Stimulated activated memory B cell treated with anti-CD40 and anti-IgM and Interleukin-4, amounts not matched to agents 10 μg/mL and 1 μg/mL and 100 μg/mL, for 72 hours (primary cell): ENCODE measurements around the gene C8G.

Experiments
- ATAC-seq: fragments of 150-1000 bp; cut with Tn5 transposase; 2 replicates; pipeline ENCODE4 v1.10.0; 2021
- H3K27ac Mint-ChIP-seq: one replicate; pipeline ENCODE4 v1.8.0; 2022; ENCODE audit warnings: mild to moderate bottlenecking, mixed read lengths
- H3K27me3 Mint-ChIP-seq: one replicate; pipeline ENCODE4 v1.8.0; 2022; ENCODE audit warnings: mixed read lengths
- H3K36me3 Mint-ChIP-seq: one replicate; pipeline ENCODE4 v1.8.0; 2022; ENCODE audit warnings: mixed read lengths
- H3K4me1 Mint-ChIP-seq: one replicate; pipeline ENCODE4 v1.8.0; 2022; ENCODE audit warnings: mixed read lengths
- H3K4me3 Mint-ChIP-seq: one replicate; pipeline ENCODE4 v1.8.0; 2022; ENCODE audit warnings: mild to moderate bottlenecking, moderate library complexity, mixed read lengths
- H3K9me3 Mint-ChIP-seq: one replicate; pipeline ENCODE4 v1.8.0; 2022; ENCODE audit warnings: mixed read lengths

The C8G gene

GRCh38 chr9:136944519-136945332 is at the start of gene C8G, which contains the start of gene FBXW5:
TSS of gene C8G (plus strand) at chr9:136945243. CDS start at chr9:136945321, 78 bp downstream.
TSS of gene FBXW5 (minus strand) at chr9:136944738. CDS start at chr9:136944083, 655 bp downstream.
- Mint-ChIP-seq H3K36me3 (peaks cover 27% of the 10 kb centered on the region), H3K27ac (peak within 1 kb of the TSS; percentile 88), H3K27me3 (no peaks in the 10 kb centered on the region), H3K4me3 (peak within 1 kb of the TSS; percentile 80), H3K9me3 (no peaks in the 10 kb centered on the region), H3K4me1 (peaks cover 19% of the 10 kb centered on the region)
- ATAC-seq, result peak; percentile 83

GRCh38 chr9:136896027-136896426 is 49.0 kb upstream of the C8G start:
- Mint-ChIP-seq H3K4me1 (peaks cover 69% of the 10 kb centered on the region), H3K27ac (peak overlapping the region; percentile 80)

GRCh38 chr9:136898483-136899100 is 46.5 kb upstream of the C8G start:
- peaks cover 55% of the 10 kb centered on the region for H3K36me3 Mint-ChIP-seq
- ATAC-seq, result no peak
- H3K9me3 Mint-ChIP-seq, result no peaks in the 10 kb centered on the region
- peaks cover 85% of the 10 kb centered on the region for H3K4me1 Mint-ChIP-seq
- H3K27me3 Mint-ChIP-seq, result no peaks in the 10 kb centered on the region
- H3K27ac Mint-ChIP-seq, result peak overlapping the region; percentile 90
- no peak overlapping the region for H3K4me3 Mint-ChIP-seq

More at GRCh38 chr9:136896027-136896426, 49.0 kb upstream of the C8G start:
- Mint-ChIP-seq H3K27me3 (no peaks in the 10 kb centered on the region), H3K9me3 (no peaks in the 10 kb centered on the region), H3K36me3 (peaks cover 42% of the 10 kb centered on the region), H3K4me3 (no peak overlapping the region)
- no peak for ATAC-seq

- Mint-ChIP-seq H3K9me3 (no peaks in the 10 kb centered on the region), H3K4me3 (peak overlapping the region; percentile 2), H3K36me3 (peaks cover 53% of the 10 kb centered on the region), H3K4me1 (peaks cover 81% of the 10 kb centered on the region), H3K27ac (peak overlapping the region; percentile 90), H3K27me3 (no peaks in the 10 kb centered on the region)
- peak; percentile 39 for ATAC-seq
Measured at GRCh38 chr9:136899196-136899595, 45.8 kb upstream of the C8G start.

GRCh38 chr9:136900556-136900955 is 44.5 kb upstream of the C8G start:
- H3K4me3 Mint-ChIP-seq, result peak overlapping the region; percentile 54
- H3K9me3 Mint-ChIP-seq, result no peaks in the 10 kb centered on the region
- H3K27me3 Mint-ChIP-seq, result no peaks in the 10 kb centered on the region
- H3K4me1 Mint-ChIP-seq, result peaks cover 82% of the 10 kb centered on the region
- ATAC-seq, result no peak
- H3K27ac Mint-ChIP-seq, result peak overlapping the region; percentile 90
- H3K36me3 Mint-ChIP-seq, result peaks cover 52% of the 10 kb centered on the region

GRCh38 chr9:136900988-136901515 is 44.0 kb upstream of the C8G start:
- H3K36me3 Mint-ChIP-seq, result peaks cover 57% of the 10 kb centered on the region
- H3K4me3 Mint-ChIP-seq, result peak overlapping the region; percentile 5
- peak overlapping the region; percentile 90 for H3K27ac Mint-ChIP-seq
- no peak for ATAC-seq
- H3K9me3 Mint-ChIP-seq, result no peaks in the 10 kb centered on the region
- peaks cover 81% of the 10 kb centered on the region for H3K4me1 Mint-ChIP-seq
- no peaks in the 10 kb centered on the region for H3K27me3 Mint-ChIP-seq

- H3K4me3 Mint-ChIP-seq, result peak overlapping the region; percentile 65
- ATAC-seq, result peak; percentile 86
- H3K36me3 Mint-ChIP-seq, result peaks cover 62% of the 10 kb centered on the region
- H3K9me3 Mint-ChIP-seq, result peaks cover under 1% of the 10 kb centered on the region
- H3K27ac Mint-ChIP-seq, result peak overlapping the region; percentile 90
- peaks cover 83% of the 10 kb centered on the region for H3K4me1 Mint-ChIP-seq
- no peaks in the 10 kb centered on the region for H3K27me3 Mint-ChIP-seq
Measured at GRCh38 chr9:136901516-136902258, 43.4 kb upstream of the C8G start.

GRCh38 chr9:136902259-136902821 is 42.7 kb upstream of the C8G start:
- H3K4me1 Mint-ChIP-seq, result peaks cover 83% of the 10 kb centered on the region
- H3K27me3 Mint-ChIP-seq, result no peaks in the 10 kb centered on the region
- peak; percentile 91 for ATAC-seq
- peaks cover 5% of the 10 kb centered on the region for H3K9me3 Mint-ChIP-seq
- H3K4me3 Mint-ChIP-seq, result peak overlapping the region; percentile 65
- peak overlapping the region; percentile 90 for H3K27ac Mint-ChIP-seq
- peaks cover 63% of the 10 kb centered on the region for H3K36me3 Mint-ChIP-seq

- peaks cover 71% of the 10 kb centered on the region for H3K36me3 Mint-ChIP-seq
Measured at GRCh38 chr9:136903041-136903554, 41.9 kb upstream of the C8G start.

GRCh38 chr9:136906266-136906665 is 38.8 kb upstream of the C8G start:
- peak overlapping the region; percentile 70 for H3K27ac Mint-ChIP-seq
- H3K9me3 Mint-ChIP-seq, result peaks cover 5% of the 10 kb centered on the region
- H3K36me3 Mint-ChIP-seq, result peaks cover 70% of the 10 kb centered on the region
- no peak for ATAC-seq
- H3K4me3 Mint-ChIP-seq, result no peak overlapping the region
- H3K27me3 Mint-ChIP-seq, result no peaks in the 10 kb centered on the region
- H3K4me1 Mint-ChIP-seq, result peaks cover 48% of the 10 kb centered on the region

More at GRCh38 chr9:136903041-136903554, 41.9 kb upstream of the C8G start:
- peaks cover 80% of the 10 kb centered on the region for H3K4me1 Mint-ChIP-seq
- H3K27ac Mint-ChIP-seq, result peak overlapping the region; percentile 90
- H3K4me3 Mint-ChIP-seq, result no peak overlapping the region
- H3K9me3 Mint-ChIP-seq, result peaks cover 5% of the 10 kb centered on the region
- H3K27me3 Mint-ChIP-seq, result no peaks in the 10 kb centered on the region
- ATAC-seq, result no peak

- no peak for ATAC-seq
- H3K4me3 Mint-ChIP-seq, result no peak overlapping the region
- no peaks in the 10 kb centered on the region for H3K27me3 Mint-ChIP-seq
- peaks cover 5% of the 10 kb centered on the region for H3K9me3 Mint-ChIP-seq
- H3K27ac Mint-ChIP-seq, result peak overlapping the region; percentile 70
- peaks cover 38% of the 10 kb centered on the region for H3K4me1 Mint-ChIP-seq
- peaks cover 70% of the 10 kb centered on the region for H3K36me3 Mint-ChIP-seq
Measured at GRCh38 chr9:136907011-136907914, 37.8 kb upstream of the C8G start.

GRCh38 chr9:136910197-136910900 is 34.7 kb upstream of the C8G start:
- peaks cover 19% of the 10 kb centered on the region for H3K4me1 Mint-ChIP-seq
- peak overlapping the region; percentile 23 for H3K27ac Mint-ChIP-seq
- peaks cover 5% of the 10 kb centered on the region for H3K9me3 Mint-ChIP-seq
- H3K4me3 Mint-ChIP-seq, result no peak overlapping the region
- no peak for ATAC-seq
- H3K27me3 Mint-ChIP-seq, result no peaks in the 10 kb centered on the region
- H3K36me3 Mint-ChIP-seq, result peaks cover 50% of the 10 kb centered on the region

- H3K27ac Mint-ChIP-seq, result peak overlapping the region; percentile 23
- H3K9me3 Mint-ChIP-seq, result peaks cover 5% of the 10 kb centered on the region
- no peak for ATAC-seq
- no peak overlapping the region for H3K4me3 Mint-ChIP-seq
- H3K27me3 Mint-ChIP-seq, result no peaks in the 10 kb centered on the region
- peaks cover 50% of the 10 kb centered on the region for H3K36me3 Mint-ChIP-seq
- H3K4me1 Mint-ChIP-seq, result peaks cover 16% of the 10 kb centered on the region
Measured at GRCh38 chr9:136910901-136911245, 34.2 kb upstream of the C8G start.
